Measurements from ENCODE around the gene DNAJC7. TPM values are rescaled to one million over a fixed set of nuclear protein-coding genes. Genes with fewer than 3 reads are reported as not detected.

Gene DNAJC7
- total RNA-seq, 2 donors from 2014 or later = 57.8 to 60.4 TPM

DNA sequence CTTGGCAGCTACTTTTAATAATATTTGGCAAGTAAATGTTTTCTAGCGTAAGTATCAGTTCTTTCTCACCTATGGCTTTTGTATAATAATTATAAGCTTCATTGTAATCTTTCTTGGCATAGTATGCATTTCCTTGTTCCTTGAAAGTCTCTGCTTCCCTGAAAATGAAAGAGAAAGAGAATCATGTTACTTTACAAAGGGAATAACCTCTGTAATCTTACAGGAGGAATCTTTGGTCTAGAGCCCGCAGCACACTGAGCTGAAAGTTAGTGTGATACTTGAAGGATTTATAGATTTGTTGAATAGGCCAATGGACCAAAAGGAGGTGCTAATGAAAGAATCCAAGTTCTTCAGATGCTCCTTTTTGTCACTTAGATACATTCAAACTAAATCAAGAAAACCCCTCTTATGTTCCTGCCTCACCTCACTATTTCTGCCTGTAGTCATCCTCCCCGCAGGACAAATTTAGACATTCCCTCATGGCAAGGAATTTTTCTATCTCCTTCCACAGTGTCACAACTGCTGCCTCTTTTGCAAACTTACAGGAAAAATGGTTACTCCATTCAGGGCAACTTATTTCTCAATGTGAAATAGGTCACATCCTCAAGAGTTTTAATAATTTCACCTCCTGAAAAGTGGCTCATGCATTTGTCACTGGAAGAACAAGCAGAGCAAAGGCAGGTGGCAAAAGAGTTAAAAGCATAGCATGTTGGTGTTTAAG is 16.7 kb downstream of the DNAJC7 start:
- 59% methylated on average over 3 of the region's 3 CpGs for WGBS
- Histone ChIP-seq H3K27ac (no peak overlapping the region), H3K9me3 (no peaks in the 10 kb centered on the region), H3K4me1 (replicated peaks) (no peaks in the 10 kb centered on the region), H3K4me3 (no peak overlapping the region), H3K36me3 (peaks cover 5 to 9% of the 10 kb centered on the region in 2 donors), H3K27me3 (replicated peaks; ENCODE audit: insufficient read depth) (no peaks in the 10 kb centered on the region)
- intact Hi-C loops (cut with DNase I) = no loop called here
- no peak for DNase-seq (ENCODE audit: low spot score)
- TF ChIP-seq POLR2AphosphoS5 (IDR thresholded peaks at IDR 0.05) (no peak), CTCF (IDR thresholded peaks at IDR 0.05) (no peak), POLR2A (IDR thresholded peaks at IDR 0.05) (no peak)

DNA sequence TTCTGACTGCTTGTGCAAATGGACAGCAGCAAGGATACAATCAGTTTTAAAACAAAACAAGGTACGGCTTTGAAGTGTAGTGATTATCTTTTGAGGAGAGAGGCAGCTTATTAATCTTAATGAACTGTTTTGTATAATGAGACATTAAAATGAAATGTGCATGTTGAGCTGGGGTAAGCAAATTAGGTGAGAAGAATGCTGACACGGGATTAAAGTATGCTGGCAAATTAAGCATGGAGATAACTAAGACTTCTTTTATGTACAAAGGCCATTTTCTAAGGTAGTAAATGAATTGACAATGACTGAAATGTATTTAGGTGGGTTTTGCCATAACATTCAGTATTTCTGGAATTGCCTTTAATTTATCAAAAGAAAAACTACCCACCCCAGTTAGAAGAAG is 18.7 kb downstream of the DNAJC7 start:
- Histone ChIP-seq H3K36me3 (peaks cover 8 to 9% of the 10 kb centered on the region in 2 donors), H3K4me1 (replicated peaks) (no peaks in the 10 kb centered on the region), H3K4me3 (no peak overlapping the region), H3K27me3 (replicated peaks; ENCODE audit: insufficient read depth) (no peaks in the 10 kb centered on the region), H3K27ac (no peak overlapping the region), H3K9me3 (no peaks in the 10 kb centered on the region)
- intact Hi-C loops (cut with DNase I) = no loop called here
- no peak for DNase-seq (ENCODE audit: low spot score)
- 42% methylated on average over 2 of the region's 2 CpGs for WGBS
- TF ChIP-seq POLR2AphosphoS5 (IDR thresholded peaks at IDR 0.05) (no peak), CTCF (IDR thresholded peaks at IDR 0.05) (no peak), POLR2A (IDR thresholded peaks at IDR 0.05) (no peak)

- peaks cover 6% of the 10 kb centered on the region for H3K4me1 ChIP-seq (replicated peaks)
- no peak for DNase-seq (ENCODE audit: low spot score)
- TF ChIP-seq CTCF (IDR thresholded peaks at IDR 0.05) (no peak), POLR2AphosphoS5 (IDR thresholded peaks at IDR 0.05) (no peak)
- WGBS = 96% methylated on average over 2 of the region's 2 CpGs
- intact Hi-C loops (cut with DNase I) = no loop called here
- H3K4me3 ChIP-seq = no peak overlapping the region
- H3K27ac ChIP-seq = no peak overlapping the region
- peaks cover 8 to 9% of the 10 kb centered on the region in 2 donors for H3K36me3 ChIP-seq
- no peaks in the 10 kb centered on the region for H3K27me3 ChIP-seq (replicated peaks; ENCODE audit: insufficient read depth)
- H3K9me3 ChIP-seq = no peaks in the 10 kb centered on the region
Observed at GRCh38 chr17:41996855-41997164, 20.4 kb downstream of the DNAJC7 start.

DNA sequence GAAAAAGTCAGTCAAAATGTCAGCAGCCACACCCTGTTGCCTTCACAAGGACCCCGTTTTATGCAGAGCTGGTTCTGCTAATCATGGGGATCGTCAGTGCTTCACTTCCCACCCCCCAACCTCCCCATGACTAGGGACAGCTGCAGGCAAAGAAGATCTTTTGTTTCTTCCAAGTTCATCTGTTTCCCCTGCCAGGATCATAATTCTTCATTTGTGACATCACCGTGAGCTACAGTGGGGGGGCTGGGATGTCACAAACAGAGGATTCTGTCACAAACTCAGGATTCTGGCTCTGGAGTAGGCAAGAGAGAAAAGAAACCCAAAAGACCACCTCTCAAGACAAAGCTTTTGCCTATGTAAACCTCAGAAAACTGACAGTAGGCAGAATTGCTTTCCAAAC is 24.7 kb downstream of the DNAJC7 start:
- DNase-seq (ENCODE audit: low spot score) = no peak
- no peak overlapping the region for H3K4me3 ChIP-seq
- no peaks in the 10 kb centered on the region for H3K9me3 ChIP-seq
- H3K27ac ChIP-seq = peak overlapping the region in 1 of 2 donors; percentile 48
- WGBS = 37% methylated on average over 3 of the region's 3 CpGs
- intact Hi-C loops (cut with DNase I) = no loop called here
- TF ChIP-seq POLR2A (IDR thresholded peaks at IDR 0.05) = no peak
- no peak for TF ChIP-seq CTCF (IDR thresholded peaks at IDR 0.05)
- TF ChIP-seq POLR2AphosphoS5 (IDR thresholded peaks at IDR 0.05) = peak; percentile 9
- peaks cover 7 to 8% of the 10 kb centered on the region in 2 donors for H3K36me3 ChIP-seq
- peaks cover 6% of the 10 kb centered on the region for H3K4me1 ChIP-seq (replicated peaks)
- H3K27me3 ChIP-seq (replicated peaks; ENCODE audit: insufficient read depth) = no peaks in the 10 kb centered on the region

- H3K36me3 ChIP-seq = peaks cover 2 to 8% of the 10 kb centered on the region in 2 donors
- H3K27me3 ChIP-seq (replicated peaks; ENCODE audit: insufficient read depth) = no peaks in the 10 kb centered on the region
- DNase-seq (ENCODE audit: low spot score) = no peak
- no peaks in the 10 kb centered on the region for H3K9me3 ChIP-seq
- H3K4me1 ChIP-seq (replicated peaks) = peaks cover 6% of the 10 kb centered on the region
- peak overlapping the region in 1 of 2 donors; percentile 51 for H3K27ac ChIP-seq
- no peak for TF ChIP-seq POLR2AphosphoS5 (IDR thresholded peaks at IDR 0.05)
- intact Hi-C loops (cut with DNase I) = no loop called here
- 88% methylated on average over 5 of the region's 5 CpGs for WGBS
- no peak overlapping the region for H3K4me3 ChIP-seq
Observed at GRCh38 chr17:41989702-41990419, 27.4 kb downstream of the DNAJC7 start.
